Activated CD8-positive, alpha-beta T cell treated with anti-CD3 and anti-CD28 coated beads for 36 hours (primary cell): ENCODE measurements around the gene PTPRN2. TPM values are rescaled to one million over a fixed set of nuclear protein-coding genes. Genes with fewer than 3 reads are reported as not detected.

Source experiments
- ATAC-seq: fragments of 200-7000 bp; cut with Tn5 transposase; one replicate; pipeline ENCODE4 v1.10.0; 2021; ENCODE audit warnings: mild to moderate bottlenecking, moderate library complexity
- CTCF ChIA-PET: fragments of 350-600 bp; sonication (Branson Sonifier 250); formaldehyde crosslinking; loops from one replicate; lab custom pipeline; 2021; ENCODE audit warnings: antibody characterized with exemption; lab: Charles Lee
- POLR2A ChIA-PET: fragments of 350-600 bp; sonication (Branson Sonifier 250); formaldehyde crosslinking; loops from one replicate; lab custom pipeline; 2021; ENCODE audit warnings: antibody characterized with exemption; lab: Charles Lee
- DNase-seq: peaks from one replicate; pipeline ENCODE4 v3.0.0-alpha.2; 2020
- H3K27ac Mint-ChIP-seq: one replicate; pipeline ENCODE4 v1.8.0; 2021; ENCODE audit warnings: mild to moderate bottlenecking, mixed read lengths
- H3K27me3 Mint-ChIP-seq: one replicate; pipeline ENCODE4 v1.8.0; 2021; ENCODE audit warnings: mixed read lengths
- H3K36me3 Mint-ChIP-seq: one replicate; pipeline ENCODE4 v1.8.0; 2021; ENCODE audit warnings: low read depth, mixed read lengths
- H3K4me1 Mint-ChIP-seq: one replicate; pipeline ENCODE4 v1.8.0; 2021; ENCODE audit warnings: low read depth, mixed read lengths
- H3K4me3 Mint-ChIP-seq: one replicate; pipeline ENCODE4 v1.8.0; 2021; ENCODE audit warnings: mild to moderate bottlenecking, moderate library complexity, mixed read lengths
- H3K9me3 Mint-ChIP-seq: one replicate; pipeline ENCODE4 v1.8.0; 2021; ENCODE audit warnings: mixed read lengths
- CTCF ChIP-seq: fragments of 200-600 bp; IDR thresholded peaks from one replicate; pipeline ENCODE4 v1.8.0; 2022; ENCODE audit warnings: antibody characterized with exemption, mild to moderate bottlenecking
- intact Hi-C: fragments of 100-400 bp; cut with micrococcal nuclease; formaldehyde crosslinking; loops from one replicate; pipeline ENCODE4 v1.10.0; 2022
- total RNA-seq, 2 experiments: library from RNA; stranded (reverse); gene quantifications; one replicate each; pipeline ENCODE4 v1.2.3, GENCODE V29; 2021

PTPRN2 gene
- total RNA-seq, 2 experiments from 2014 or later = 0.49 to 0.65 TPM

GRCh38 chr7:158389514-158390425, 197.9 kb downstream of the PTPRN2 start:
- Mint-ChIP-seq H3K4me1 (no peaks in the 10 kb centered on the region), H3K9me3 (no peaks in the 10 kb centered on the region), H3K27me3 (peaks cover 2% of the 10 kb centered on the region), H3K27ac (no peak overlapping the region), H3K4me3 (no peak overlapping the region), H3K36me3 (no peaks in the 10 kb centered on the region)
- TF ChIP-seq CTCF = no peak
- CTCF ChIA-PET = no interaction called here
- POLR2A ChIA-PET = no interaction called here
- DNase-seq (no peak), ATAC-seq (no peak)
- intact Hi-C loops = no loop called here

- H3K4me3 Mint-ChIP-seq = no peak overlapping the region
- no peaks in the 10 kb centered on the region for H3K36me3 Mint-ChIP-seq
- no peak for TF ChIP-seq CTCF
- DNase-seq = no peak
- no peak overlapping the region for H3K27ac Mint-ChIP-seq
- ChIA-PET CTCF (no interaction called here), POLR2A (interaction anchor here (0.5 kb wide), 1 partner anchor 769 kb away, joined by 3 read pairs; no protein-coding TSS in a partner anchor)
- no peaks in the 10 kb centered on the region for H3K9me3 Mint-ChIP-seq
- intact Hi-C loops = no loop called here
- ATAC-seq = no peak
- peaks cover 4% of the 10 kb centered on the region for H3K27me3 Mint-ChIP-seq
- H3K4me1 Mint-ChIP-seq = no peaks in the 10 kb centered on the region
Observed at GRCh38 chr7:158388928-158389327, 198.7 kb downstream of the PTPRN2 start.

DNA sequence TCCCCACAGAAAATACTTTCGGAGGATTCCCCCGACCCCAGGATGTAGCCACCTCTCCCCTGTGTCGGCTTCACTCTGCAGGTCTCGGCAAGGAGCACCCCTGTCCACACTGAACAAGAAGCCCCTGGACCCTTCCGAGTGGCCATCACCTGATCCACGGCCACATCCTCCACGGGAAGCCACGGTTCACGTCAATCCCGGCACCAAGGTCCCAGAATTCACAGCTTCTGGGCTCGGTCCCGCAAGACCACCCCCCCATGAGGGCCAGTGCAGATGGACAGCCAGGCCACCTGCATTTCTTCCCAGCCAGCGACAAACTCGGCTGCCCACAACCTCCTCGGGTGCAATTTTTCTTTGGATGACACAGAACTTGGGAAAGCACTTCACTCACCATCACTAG, 199.6 kb downstream of the PTPRN2 start:
- TF ChIP-seq CTCF = no peak
- Mint-ChIP-seq H3K27me3 (peaks cover 5% of the 10 kb centered on the region), H3K36me3 (no peaks in the 10 kb centered on the region), H3K4me3 (no peak overlapping the region), H3K4me1 (no peaks in the 10 kb centered on the region), H3K9me3 (no peaks in the 10 kb centered on the region), H3K27ac (no peak overlapping the region)
- no peak for DNase-seq
- ATAC-seq = no peak
- ChIA-PET CTCF (interaction anchor here (1.0 kb wide), 1 partner anchor 20 kb away, joined by 3 read pairs; no protein-coding TSS in a partner anchor), POLR2A (interaction anchor here (0.5 kb wide), 1 partner anchor 770 kb away, joined by 3 read pairs; no protein-coding TSS in a partner anchor)
- intact Hi-C loops = no loop called here

DNA sequence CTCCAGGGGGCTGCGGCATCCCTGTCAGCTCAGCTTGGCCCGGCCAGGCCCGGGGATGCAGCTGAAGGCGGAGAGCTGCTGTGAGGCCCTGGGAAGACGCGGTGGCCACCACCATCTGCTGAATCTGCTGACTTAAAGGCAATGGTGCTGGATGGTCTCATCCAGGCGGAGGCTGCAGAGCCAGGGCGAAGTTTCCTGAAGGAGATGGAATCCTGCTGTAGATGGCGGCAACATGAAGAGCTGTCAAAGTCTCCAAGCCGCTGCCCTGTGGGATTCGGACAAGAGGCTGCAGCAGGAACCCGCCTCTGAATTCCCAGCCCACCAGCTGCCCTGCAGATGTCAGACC, 200.1 kb downstream of the PTPRN2 start:
- H3K9me3 Mint-ChIP-seq = no peaks in the 10 kb centered on the region
- H3K27ac Mint-ChIP-seq = no peak overlapping the region
- no peak for TF ChIP-seq CTCF
- no peak overlapping the region for H3K4me3 Mint-ChIP-seq
- no peaks in the 10 kb centered on the region for H3K36me3 Mint-ChIP-seq
- peaks cover 5% of the 10 kb centered on the region for H3K27me3 Mint-ChIP-seq
- ChIA-PET CTCF (interaction anchor here (1.0 kb wide), 1 partner anchor 20 kb away, joined by 3 read pairs; no protein-coding TSS in a partner anchor), POLR2A (no interaction called here)
- H3K4me1 Mint-ChIP-seq = no peaks in the 10 kb centered on the region
- intact Hi-C loops = no loop called here
- DNase-seq = no peak
- no peak for ATAC-seq
